Measurements from ENCODE around the gene MRPL39. TPM values are rescaled to one million over a fixed set of nuclear protein-coding genes. Genes with fewer than 3 reads are reported as not detected.
A peak's percentile ranks its signal among the peaks of the same experiment; 100 is the strongest.

Gene MRPL39
- total and polyA plus RNA-seq, 2 donors (not counting 1 experiment from before 2014, with no cell fraction given), result 10.1 to 19.7 TPM

GRCh38 chr21:25649146-25649545 is 41.9 kb upstream of the MRPL39 start:
- ChIA-PET CTCF (no interaction called here), POLR2A (no interaction called here)
- Histone ChIP-seq H2AFZ (ENCODE audit: insufficient read depth, low read depth, low read length, poor library complexity, severe bottlenecking) (no peak overlapping the region), H3K9me3 (ENCODE audit: control extremely low read depth in 1 of 3, control insufficient read depth in 2 of 3, insufficient read depth in 1 of 3, low read length in 2 of 3) (no peaks in the 10 kb centered on the region), H3K27me3 (replicated peaks in 1 of 4; ENCODE audit: control extremely low read depth in 1 of 4, control insufficient read depth in 3 of 4, insufficient read depth in 4 of 4, low read length in 3 of 4) (no peaks in the 10 kb centered on the region), H3K79me2 (ENCODE audit: control insufficient read depth, insufficient read depth, low read length) (no peaks in the 10 kb centered on the region), H3K9ac (ENCODE audit: low read length) (no peak overlapping the region), H3K4me2 (replicated peaks; ENCODE audit: low read depth, low read length, poor library complexity, severe bottlenecking) (no peak overlapping the region), H3K4me1 (ENCODE audit: control insufficient read depth in 2 of 2, insufficient read depth in 2 of 2, low read length in 2 of 2) (peaks cover 11 to 17% of the 10 kb centered on the region in 2 donors), H4K20me1 (ENCODE audit: control insufficient read depth, insufficient read depth, low read length, poor library complexity, severe bottlenecking) (no peaks in the 10 kb centered on the region), H3K4me3 (ENCODE audit: control extremely low read depth in 1 of 5, extremely low read depth in 1 of 5, insufficient read depth in 1 of 5, low read depth in 2 of 5, low read length in 4 of 5) (no peak overlapping the region), H3K27ac (ENCODE audit: low read length in 2 of 2) (no peak overlapping the region), H3K36me3 (replicated peaks in 1 of 2; ENCODE audit: control extremely low read depth in 1 of 2, control insufficient read depth in 1 of 2, extremely low read depth in 1 of 2, insufficient read depth in 2 of 2, low read length in 1 of 2) (no peaks in the 10 kb centered on the region)
- H3K4me1 Mint-ChIP-seq, result peaks cover 26% of the 10 kb centered on the region
- WGBS (ENCODE audit: insufficient coverage), result 60% methylated on average over 1 of the region's 7 CpGs
- H3K27me3 Mint-ChIP-seq, result no peaks in the 10 kb centered on the region
- H3K9me3 Mint-ChIP-seq (ENCODE audit: insufficient read depth), result no peaks in the 10 kb centered on the region
- no peak for DNase-seq
- H3K27ac Mint-ChIP-seq, result no peak overlapping the region
- TF ChIP-seq EZH2 (IDR thresholded peaks at IDR 0.05; ENCODE audit: borderline replicate concordance, insufficient read depth, low read depth, low read length, poor library complexity, severe bottlenecking) (no peak), CTCF (IDR thresholded peaks at IDR 0.05) (no peak)
- intact Hi-C loops (cut with micrococcal nuclease), result no loop called here
- no peak for ATAC-seq (ENCODE audit: low read depth)
- H3K4me3 Mint-ChIP-seq, result no peak overlapping the region

DNA sequence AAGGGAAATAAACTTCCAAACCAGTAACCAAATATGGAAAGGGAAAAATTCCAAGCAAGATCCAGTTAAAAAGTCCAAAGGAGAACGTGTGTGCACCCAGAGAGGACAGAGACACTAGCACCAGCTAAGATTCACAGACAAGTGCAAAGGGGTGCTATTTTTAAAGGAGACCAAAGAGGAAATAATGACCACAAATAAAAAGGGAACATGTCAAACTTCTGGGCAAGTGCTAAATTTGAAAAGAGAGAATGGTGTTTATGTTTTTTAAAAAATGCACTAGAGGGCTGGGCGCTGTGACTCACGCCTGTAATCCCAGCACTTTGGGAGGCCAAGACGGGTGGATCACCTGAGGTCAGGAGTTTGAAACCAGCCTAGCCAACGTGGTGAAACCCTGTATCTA is 40.4 kb upstream of the MRPL39 start:
- H3K79me2 ChIP-seq (ENCODE audit: control insufficient read depth, insufficient read depth, low read length), result no peaks in the 10 kb centered on the region
- ATAC-seq (ENCODE audit: low read depth), result no peak
- no peak for TF ChIP-seq EZH2 (IDR thresholded peaks at IDR 0.05; ENCODE audit: borderline replicate concordance, insufficient read depth, low read depth, low read length, poor library complexity, severe bottlenecking)
- no peak for TF ChIP-seq CTCF (IDR thresholded peaks at IDR 0.05)
- no peaks in the 10 kb centered on the region for H3K9me3 ChIP-seq (ENCODE audit: control extremely low read depth in 1 of 3, control insufficient read depth in 2 of 3, insufficient read depth in 1 of 3, low read length in 2 of 3)
- H4K20me1 ChIP-seq (ENCODE audit: control insufficient read depth, insufficient read depth, low read length, poor library complexity, severe bottlenecking), result no peaks in the 10 kb centered on the region
- H3K27ac ChIP-seq (ENCODE audit: low read length in 2 of 2), result no peak overlapping the region
- Mint-ChIP-seq H3K27me3 (no peaks in the 10 kb centered on the region), H3K4me3 (peak overlapping the region; percentile 24), H3K4me1 (peaks cover 26% of the 10 kb centered on the region), H3K27ac (no peak overlapping the region), H3K9me3 (ENCODE audit: insufficient read depth) (no peaks in the 10 kb centered on the region)
- H2AFZ ChIP-seq (ENCODE audit: insufficient read depth, low read depth, low read length, poor library complexity, severe bottlenecking), result peak overlapping the region; percentile 48
- intact Hi-C loops (cut with micrococcal nuclease), result no loop called here
- peaks cover 11 to 17% of the 10 kb centered on the region in 2 donors for H3K4me1 ChIP-seq (ENCODE audit: control insufficient read depth in 2 of 2, insufficient read depth in 2 of 2, low read length in 2 of 2)
- 8% methylated on average over 5 of the region's 5 CpGs for WGBS (ENCODE audit: insufficient coverage)
- H3K27me3 ChIP-seq (replicated peaks in 1 of 4; ENCODE audit: control extremely low read depth in 1 of 4, control insufficient read depth in 3 of 4, insufficient read depth in 4 of 4, low read length in 3 of 4), result no peaks in the 10 kb centered on the region
- H3K4me3 ChIP-seq (ENCODE audit: control extremely low read depth in 1 of 5, extremely low read depth in 1 of 5, insufficient read depth in 1 of 5, low read depth in 2 of 5, low read length in 4 of 5), result no peak overlapping the region
- no peak overlapping the region for H3K9ac ChIP-seq (ENCODE audit: low read length)
- peak overlapping the region; percentile 33 for H3K4me2 ChIP-seq (replicated peaks; ENCODE audit: low read depth, low read length, poor library complexity, severe bottlenecking)
- ChIA-PET POLR2A (no interaction called here), CTCF (interaction anchor here (1.3 kb wide), 1 partner anchor 9 kb away, joined by 3 read pairs; the partner anchor contains the start of gene JAM2)
- no peaks in the 10 kb centered on the region for H3K36me3 ChIP-seq (replicated peaks in 1 of 2; ENCODE audit: control extremely low read depth in 1 of 2, control insufficient read depth in 1 of 2, extremely low read depth in 1 of 2, insufficient read depth in 2 of 2, low read length in 1 of 2)
- DNase-seq, result peak; percentile 16

All from B cell (primary cell).